ENCODE measurements around the gene AP4M1.

DNA sequence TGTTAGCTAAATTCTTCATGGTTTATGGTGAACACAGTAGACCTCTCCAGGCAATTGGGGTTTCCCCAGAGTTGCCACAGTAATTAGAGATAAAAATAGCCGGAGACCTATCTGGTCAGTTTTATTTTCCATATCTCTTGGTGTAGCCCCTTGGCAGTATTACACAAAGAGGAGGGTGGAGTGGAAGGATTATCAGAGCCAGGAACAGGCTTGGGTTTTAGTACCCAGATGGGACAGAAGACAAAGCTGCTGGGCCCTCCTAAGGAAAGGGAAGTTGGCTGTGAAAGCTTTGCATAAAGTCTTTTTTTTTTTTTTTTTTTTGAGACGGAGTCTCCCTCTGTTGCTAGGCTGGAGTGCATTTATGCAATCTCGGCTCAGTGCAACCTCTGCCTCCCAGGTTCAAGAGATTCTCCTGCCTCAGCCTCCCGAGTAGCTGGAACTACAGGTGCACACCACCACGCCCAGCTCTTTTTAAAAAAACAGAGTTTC, 42.1 kb upstream of the AP4M1 start:
- TF ChIP-seq CTCF (conservative IDR thresholded peaks at IDR 0.05 in 1 of 2, IDR thresholded peaks at IDR 0.05 in 1 of 2; ENCODE audit: low read depth in 1 of 2, low read length in 2 of 2) (no peak), EZH2 (IDR thresholded peaks at IDR 0.05; ENCODE audit: low read length, missing control alignments) (no peak)

All from fibroblast of lung (primary cell).